ENCODE data around the gene CDCA8. TPM values are rescaled to one million over a fixed set of nuclear protein-coding genes. Genes with fewer than 3 reads are reported as not detected.

CDCA8 gene
- total RNA-seq, 2 donors from 2014 or later, result 29.8 to 60.4 TPM

- H3K27ac Mint-ChIP-seq, result no peak overlapping the region
- H3K4me1 Mint-ChIP-seq (ENCODE audit: low read depth in 2 of 2), result no peaks in the 10 kb centered on the region
- no peak for ATAC-seq
- H3K4me3 Mint-ChIP-seq, result no peak overlapping the region
- H3K36me3 Mint-ChIP-seq, result no peaks in the 10 kb centered on the region
- peaks cover 0 to 8% of the 10 kb centered on the region in 2 donors for H3K27me3 Mint-ChIP-seq
- no peaks in the 10 kb centered on the region for H3K9me3 Mint-ChIP-seq
- no peak for DNase-seq (ENCODE audit: low spot score)
Measured at GRCh38 chr1:37662031-37662755, 30.1 kb upstream of the CDCA8 start.

- no peak for ATAC-seq
- no peaks in the 10 kb centered on the region for H3K4me1 Mint-ChIP-seq (ENCODE audit: low read depth in 2 of 2)
- DNase-seq (ENCODE audit: low spot score), result no peak
- H3K27ac Mint-ChIP-seq, result no peak overlapping the region
- H3K27me3 Mint-ChIP-seq, result peaks cover 0 to 8% of the 10 kb centered on the region in 2 donors
- no peaks in the 10 kb centered on the region for H3K9me3 Mint-ChIP-seq
- no peaks in the 10 kb centered on the region for H3K36me3 Mint-ChIP-seq
- no peak overlapping the region for H3K4me3 Mint-ChIP-seq
Measured at GRCh38 chr1:37663426-37664000, 28.8 kb upstream of the CDCA8 start.

GRCh38 chr1:37666241-37666867 lies 26.0 kb upstream of the CDCA8 start:
- H3K27me3 Mint-ChIP-seq, result peaks cover 0 to under 1% of the 10 kb centered on the region in 2 donors

GRCh38 chr1:37667023-37667671 lies 25.2 kb upstream of the CDCA8 start:
- no peaks in the 10 kb centered on the region for H3K36me3 Mint-ChIP-seq
- H3K4me3 Mint-ChIP-seq, result no peak overlapping the region
- ATAC-seq (no peak), DNase-seq (ENCODE audit: low spot score) (no peak)
- no peak overlapping the region for H3K27ac Mint-ChIP-seq
- no peaks in the 10 kb centered on the region for H3K9me3 Mint-ChIP-seq
- peaks cover 0 to 4% of the 10 kb centered on the region in 2 donors for H3K27me3 Mint-ChIP-seq
- H3K4me1 Mint-ChIP-seq (ENCODE audit: low read depth in 2 of 2), result no peaks in the 10 kb centered on the region

More at GRCh38 chr1:37666241-37666867, 26.0 kb upstream of the CDCA8 start:
- no peak for ATAC-seq
- no peak overlapping the region for H3K27ac Mint-ChIP-seq
- no peaks in the 10 kb centered on the region for H3K9me3 Mint-ChIP-seq
- DNase-seq (ENCODE audit: low spot score), result no peak
- no peaks in the 10 kb centered on the region for H3K36me3 Mint-ChIP-seq
- H3K4me3 Mint-ChIP-seq, result no peak overlapping the region
- H3K4me1 Mint-ChIP-seq (ENCODE audit: low read depth in 2 of 2), result no peaks in the 10 kb centered on the region

- Mint-ChIP-seq H3K4me1 (ENCODE audit: low read depth in 2 of 2) (no peaks in the 10 kb centered on the region), H3K9me3 (no peaks in the 10 kb centered on the region), H3K4me3 (no peak overlapping the region), H3K36me3 (no peaks in the 10 kb centered on the region), H3K27me3 (peaks cover 0 to 8% of the 10 kb centered on the region in 2 donors), H3K27ac (no peak overlapping the region)
- DNase-seq (ENCODE audit: low spot score) (no peak), ATAC-seq (no peak)
Measured at GRCh38 chr1:37670133-37670532, 22.2 kb upstream of the CDCA8 start.

GRCh38 chr1:37671261-37671660 lies 21.1 kb upstream of the CDCA8 start:
- Mint-ChIP-seq H3K27ac (no peak overlapping the region), H3K27me3 (peaks cover 0 to 8% of the 10 kb centered on the region in 2 donors), H3K4me1 (ENCODE audit: low read depth in 2 of 2) (no peaks in the 10 kb centered on the region), H3K4me3 (no peak overlapping the region), H3K9me3 (no peaks in the 10 kb centered on the region), H3K36me3 (no peaks in the 10 kb centered on the region)
- no peak for ATAC-seq
- DNase-seq (ENCODE audit: low spot score), result no peak

GRCh38 chr1:37672136-37672870 lies 20.0 kb upstream of the CDCA8 start:
- H3K36me3 Mint-ChIP-seq, result no peaks in the 10 kb centered on the region
- DNase-seq (ENCODE audit: low spot score) (no peak), ATAC-seq (no peak)
- H3K27me3 Mint-ChIP-seq, result peaks cover 0 to 8% of the 10 kb centered on the region in 2 donors
- H3K9me3 Mint-ChIP-seq, result no peaks in the 10 kb centered on the region
- no peaks in the 10 kb centered on the region for H3K4me1 Mint-ChIP-seq (ENCODE audit: low read depth in 2 of 2)
- H3K27ac Mint-ChIP-seq, result no peak overlapping the region
- no peak overlapping the region for H3K4me3 Mint-ChIP-seq

GRCh38 chr1:37673920-37674319 lies 18.4 kb upstream of the CDCA8 start:
- Mint-ChIP-seq H3K36me3 (no peaks in the 10 kb centered on the region), H3K27me3 (peaks cover 0 to 8% of the 10 kb centered on the region in 2 donors), H3K9me3 (no peaks in the 10 kb centered on the region), H3K27ac (no peak overlapping the region), H3K4me1 (ENCODE audit: low read depth in 2 of 2) (no peaks in the 10 kb centered on the region), H3K4me3 (no peak overlapping the region)
- ATAC-seq (peak; percentile 58 to 74), DNase-seq (ENCODE audit: low spot score) (no peak)

- Mint-ChIP-seq H3K4me3 (no peak overlapping the region), H3K27ac (no peak overlapping the region), H3K36me3 (no peaks in the 10 kb centered on the region), H3K27me3 (peaks cover 0 to 6% of the 10 kb centered on the region in 2 donors), H3K9me3 (no peaks in the 10 kb centered on the region), H3K4me1 (ENCODE audit: low read depth in 2 of 2) (no peaks in the 10 kb centered on the region)
- DNase-seq (ENCODE audit: low spot score), result no peak
- ATAC-seq, result no peak
Measured at GRCh38 chr1:37676281-37677142, 15.8 kb upstream of the CDCA8 start.

GRCh38 chr1:37677143-37677439 lies 15.2 kb upstream of the CDCA8 start:
- no peak for DNase-seq (ENCODE audit: low spot score)
- H3K4me1 Mint-ChIP-seq (ENCODE audit: low read depth in 2 of 2), result no peaks in the 10 kb centered on the region
- ATAC-seq, result no peak
- peaks cover 0 to 4% of the 10 kb centered on the region in 2 donors for H3K27me3 Mint-ChIP-seq
- H3K36me3 Mint-ChIP-seq, result no peaks in the 10 kb centered on the region
- H3K4me3 Mint-ChIP-seq, result no peak overlapping the region
- no peak overlapping the region for H3K27ac Mint-ChIP-seq
- H3K9me3 Mint-ChIP-seq, result no peaks in the 10 kb centered on the region

- Mint-ChIP-seq H3K36me3 (no peaks in the 10 kb centered on the region), H3K27me3 (no peaks in the 10 kb centered on the region), H3K4me3 (no peak overlapping the region), H3K27ac (no peak overlapping the region), H3K9me3 (no peaks in the 10 kb centered on the region), H3K4me1 (ENCODE audit: low read depth in 2 of 2) (peaks cover 0 to under 1% of the 10 kb centered on the region in 2 donors)
- ATAC-seq (no peak), DNase-seq (ENCODE audit: low spot score) (no peak)
Measured at GRCh38 chr1:37677808-37678207, 14.5 kb upstream of the CDCA8 start.

GRCh38 chr1:37680933-37681332 lies 11.4 kb upstream of the CDCA8 start:
- Mint-ChIP-seq H3K27ac (no peak overlapping the region), H3K4me3 (no peak overlapping the region), H3K4me1 (ENCODE audit: low read depth in 2 of 2) (peaks cover 3 to 5% of the 10 kb centered on the region in 2 donors), H3K27me3 (no peaks in the 10 kb centered on the region), H3K36me3 (peaks cover 5% of the 10 kb centered on the region), H3K9me3 (no peaks in the 10 kb centered on the region)
- ATAC-seq (no peak), DNase-seq (ENCODE audit: low spot score) (no peak)
